Spleen (tissue), 11 donors: ENCODE results near the gene SLIT3. TPM values are rescaled to one million over a fixed set of nuclear protein-coding genes. Genes with fewer than 3 reads are reported as not detected.

Experiments used
- DNase-seq: peaks from one replicate; pipeline ENCODE4 v3.0.0-alpha.2; 2020
- H3K27ac ChIP-seq, 8 donors: fragments of 200-600 bp; sonication (generic) in 7 of 8; 1 replicate in 4 of 8; 2 replicates in 4 of 8; pipeline versions ENCODE4 v1.5.0 to v1.8.0; 2016 to 2021; ENCODE audit warnings: inconsistent platforms in 4 of 8, mild to moderate bottlenecking in 4 of 8, moderate library complexity in 1 of 8
- H3K27me3 ChIP-seq, 7 donors: fragments of 200-600 bp; sonication (generic) in 6 of 7; replicated peaks in 1 of 7; 1 replicate in 4 of 7; 2 replicates in 3 of 7; pipeline versions ENCODE4 v1.5.0 to v1.8.0; 2016 to 2021; ENCODE audit warnings: inconsistent platforms in 3 of 7, mild to moderate bottlenecking in 1 of 7
- H3K36me3 ChIP-seq, 6 donors: fragments of 200-600 bp; sonication (generic) in 5 of 6; 1 replicate in 4 of 6; 2 replicates in 2 of 6; pipeline versions ENCODE4 v1.5.0 to v1.8.0; 2016 to 2021; ENCODE audit warnings: inconsistent platforms in 2 of 6
- H3K4me1 ChIP-seq, 6 donors: fragments of 200-600 bp; sonication (generic) in 5 of 6; 1 replicate in 3 of 6; 2 replicates in 3 of 6; pipeline versions ENCODE4 v1.5.0 to v1.8.0; 2016 to 2021; ENCODE audit warnings: inconsistent platforms in 3 of 6
- H3K4me3 ChIP-seq, 8 donors: fragments of 200-600 bp; sonication (generic) in 7 of 8; 1 replicate in 4 of 8; 2 replicates in 4 of 8; pipeline versions ENCODE4 v1.5.0 to v1.8.0; 2016 to 2021; ENCODE audit warnings: inconsistent platforms in 4 of 8, mild to moderate bottlenecking in 4 of 8, moderate library complexity in 2 of 8
- H3K9me3 ChIP-seq, 8 donors: fragments of 200-600 bp; sonication (generic) in 7 of 8; 1 replicate in 4 of 8; 2 replicates in 4 of 8; pipeline versions ENCODE4 v1.5.0 to v1.8.0; 2016 to 2021; ENCODE audit warnings: inconsistent platforms in 4 of 8
- POLR2A ChIP-seq, 3 donors: fragments of 450-650 bp; IDR thresholded peaks; one replicate each; pipeline ENCODE4 v1.5.1; 2017; ENCODE audit warnings: antibody characterized with exemption in 3 of 3, mild to moderate bottlenecking in 1 of 3
- POLR2AphosphoS5 ChIP-seq, 3 donors: sonication (generic); formaldehyde crosslinking; IDR thresholded peaks; one replicate each; pipeline ENCODE4 v1.5.1; 2017; ENCODE audit warnings: antibody characterized with exemption in 3 of 3
- WGBS, 5 donors: extraction: QIAGEN DNeasy Blood & Tissue Kit in 3 of 5; methylation state at CpG; one replicate each; pipeline versions ENCODE4 v1.1.5 to v1.1.7; 2013 to 2018; 5-methylcytosine and 5-hydroxymethylcytosine counted together
- intact Hi-C: fragments of 100-400 bp; cut with DNase I; formaldehyde crosslinking; loops from one replicate; pipeline ENCODE4 v1.15.0; 2023; ENCODE audit warnings: low total_unique reads
- polyA plus RNA-seq, 3 donors: library from polyadenylated mRNA; stranded (reverse); fragments of 200-250 nt; gene quantifications; one replicate each; pipeline ENCODE4 v1.2.1, GENCODE V29; 2013
- total RNA-seq, 7 donors: library from RNA; depleted of rRNA in 3 of 7; stranded (reverse); fragments of >200 nt in 3 of 7; fragmentation: NEBNext Ultra II Directional in 4 of 7; extraction: Animal tissue kit (Norgen Biotek cat#: 25700) in 4 of 7; gene quantifications; one replicate each; pipeline versions ENCODE4 v1.1.0 to v1.2.1, GENCODE V29; 2016 to 2021
- TF ChIP-seq, protein P1 (sequence below), 11 experiments: fragments of 200-600 bp in 7 of 11; fragments of 450-650 bp in 4 of 11; sonication (generic) in 4 of 11; IDR thresholded peaks in 8 of 11; conservative IDR thresholded peaks in 3 of 11; 1 replicate in 7 of 11; 2 replicates in 4 of 11; pipeline versions ENCODE4 v1.4.0 to v1.8.0; 2016 to 2021; ENCODE audit warnings: antibody characterized with exemption in 11 of 11, inconsistent platforms in 4 of 11, mild to moderate bottlenecking in 1 of 11
- donor health status: healthy with polysubstance abuse.
- donor health status: DM: no; HTN: no; CAD: no; lungs with moderate emphysema.
- donor health status: DM: no; HTN: no; CAD: no.
- donor health status: Bipolar disorder and iron deficiency.
- donor health status: healthy.
- donor health status: DM: no; HTN: no; CAD: no.
- donor health status: DM: yes; HTN: yes; CAD: no.

Gene SLIT3
- total and polyA plus RNA-seq, 10 donors: 0.33 to 54.0 (median 13.2) TPM

DNA sequence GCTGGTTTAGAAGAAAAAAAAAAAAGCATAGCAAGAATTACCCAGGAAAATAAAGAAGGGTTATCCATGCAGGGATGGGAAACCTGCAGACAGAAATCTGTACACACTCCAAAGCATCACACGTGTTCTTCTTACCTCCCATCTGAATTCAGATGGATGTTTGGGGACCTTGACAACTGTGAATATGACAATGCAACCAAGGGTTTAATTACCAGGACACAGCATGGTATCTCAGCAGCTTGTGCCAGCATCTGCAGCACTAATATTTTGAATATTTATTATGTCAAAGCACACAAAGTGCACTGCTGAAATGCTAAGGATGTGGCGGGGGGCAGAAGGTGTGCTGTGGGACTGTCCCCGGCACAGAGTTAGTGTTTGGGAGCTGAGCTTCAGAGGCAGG is 47.9 kb downstream of the SLIT3 start:
- TF ChIP-seq POLR2A (IDR thresholded peaks at IDR 0.05) (no peak), POLR2AphosphoS5 (IDR thresholded peaks at IDR 0.05) (no peak)
- TF ChIP-seq, protein P1, sequence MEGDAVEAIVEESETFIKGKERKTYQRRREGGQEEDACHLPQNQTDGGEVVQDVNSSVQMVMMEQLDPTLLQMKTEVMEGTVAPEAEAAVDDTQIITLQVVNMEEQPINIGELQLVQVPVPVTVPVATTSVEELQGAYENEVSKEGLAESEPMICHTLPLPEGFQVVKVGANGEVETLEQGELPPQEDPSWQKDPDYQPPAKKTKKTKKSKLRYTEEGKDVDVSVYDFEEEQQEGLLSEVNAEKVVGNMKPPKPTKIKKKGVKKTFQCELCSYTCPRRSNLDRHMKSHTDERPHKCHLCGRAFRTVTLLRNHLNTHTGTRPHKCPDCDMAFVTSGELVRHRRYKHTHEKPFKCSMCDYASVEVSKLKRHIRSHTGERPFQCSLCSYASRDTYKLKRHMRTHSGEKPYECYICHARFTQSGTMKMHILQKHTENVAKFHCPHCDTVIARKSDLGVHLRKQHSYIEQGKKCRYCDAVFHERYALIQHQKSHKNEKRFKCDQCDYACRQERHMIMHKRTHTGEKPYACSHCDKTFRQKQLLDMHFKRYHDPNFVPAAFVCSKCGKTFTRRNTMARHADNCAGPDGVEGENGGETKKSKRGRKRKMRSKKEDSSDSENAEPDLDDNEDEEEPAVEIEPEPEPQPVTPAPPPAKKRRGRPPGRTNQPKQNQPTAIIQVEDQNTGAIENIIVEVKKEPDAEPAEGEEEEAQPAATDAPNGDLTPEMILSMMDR (IDR thresholded peaks at IDR 0.05 in 8 of 11, conservative IDR thresholded peaks at IDR 0.05 in 3 of 11): no peak
- Histone ChIP-seq H3K4me3 (no peak overlapping the region), H3K27me3 (no peaks in the 10 kb centered on the region), H3K27ac (no peak overlapping the region), H3K4me1 (no peaks in the 10 kb centered on the region), H3K9me3 (no peaks in the 10 kb centered on the region), H3K36me3 (no peaks in the 10 kb centered on the region)
- 81 to 93% (median 86%) methylated on average over 3 of the region's 3 CpGs for WGBS, 5 donors
- no peak for DNase-seq
- intact Hi-C loops: no loop called here

DNA sequence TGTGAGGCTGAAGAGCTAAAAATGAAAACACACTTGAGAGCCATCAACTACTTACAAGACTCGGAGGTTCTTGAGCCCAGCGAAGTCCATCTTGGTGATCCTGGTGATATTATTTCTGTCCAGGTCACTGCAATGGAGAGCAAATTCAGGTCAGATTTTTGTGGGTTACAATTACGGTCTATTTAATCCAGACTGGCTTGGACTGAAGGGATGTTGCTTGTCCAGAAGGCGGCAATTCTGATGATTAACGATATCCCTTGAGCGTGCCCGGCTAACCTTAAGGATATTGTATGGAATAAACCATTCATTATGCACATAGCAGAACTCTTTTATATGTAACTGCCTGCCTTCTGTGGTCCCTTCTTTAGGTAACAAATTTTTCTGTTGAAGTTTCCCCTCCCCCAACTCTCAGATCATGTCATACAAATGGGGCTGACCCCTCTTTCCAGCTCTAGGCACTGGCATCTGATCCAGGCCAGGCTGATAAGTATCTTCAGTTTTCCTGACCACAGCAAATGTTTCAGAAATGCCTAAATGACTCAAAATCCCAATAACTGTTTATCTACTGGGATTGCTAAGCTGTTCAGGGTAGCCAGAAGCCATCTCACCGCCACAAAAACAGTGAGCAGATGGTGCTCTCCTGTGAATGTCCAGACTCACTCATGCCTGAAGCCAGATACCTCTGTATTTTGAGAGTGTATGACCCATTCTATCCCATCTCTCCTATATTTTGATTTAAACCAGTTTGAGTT is 49.4 kb downstream of the SLIT3 start:
- 77 to 92% (median 88%) methylated on average over 8 of the region's 8 CpGs for WGBS, 5 donors
- Histone ChIP-seq H3K27ac (no peak overlapping the region), H3K4me3 (no peak overlapping the region), H3K36me3 (no peaks in the 10 kb centered on the region), H3K9me3 (no peaks in the 10 kb centered on the region), H3K27me3 (no peaks in the 10 kb centered on the region), H3K4me1 (no peaks in the 10 kb centered on the region)
- intact Hi-C loops: no loop called here
- TF ChIP-seq POLR2A (IDR thresholded peaks at IDR 0.05) (no peak), POLR2AphosphoS5 (IDR thresholded peaks at IDR 0.05) (no peak)
- TF ChIP-seq, protein P1 (IDR thresholded peaks at IDR 0.05 in 8 of 11, conservative IDR thresholded peaks at IDR 0.05 in 3 of 11): no peak
- no peak for DNase-seq

DNA sequence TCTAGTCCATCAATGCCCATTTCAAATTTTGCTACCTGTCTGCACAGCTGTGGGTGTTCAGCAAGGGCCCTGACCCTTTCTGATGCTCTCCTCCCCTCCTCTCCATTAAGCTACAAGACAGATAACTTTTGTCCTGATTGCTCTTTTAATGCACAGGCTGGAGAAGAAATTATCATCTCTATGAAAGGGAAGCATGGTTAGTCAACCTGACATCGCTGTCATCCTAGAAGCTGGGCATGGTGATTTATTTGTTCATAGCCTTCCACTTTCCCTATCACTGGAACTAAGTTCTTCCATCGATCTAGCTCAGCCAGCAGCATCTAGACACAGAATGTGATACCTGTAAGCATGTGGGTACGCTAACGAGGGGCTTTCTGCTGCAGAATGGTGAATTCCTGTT is 50.1 kb downstream of the SLIT3 start:
- intact Hi-C loops: no loop called here
- no peaks in the 10 kb centered on the region for H3K9me3 ChIP-seq

DNA sequence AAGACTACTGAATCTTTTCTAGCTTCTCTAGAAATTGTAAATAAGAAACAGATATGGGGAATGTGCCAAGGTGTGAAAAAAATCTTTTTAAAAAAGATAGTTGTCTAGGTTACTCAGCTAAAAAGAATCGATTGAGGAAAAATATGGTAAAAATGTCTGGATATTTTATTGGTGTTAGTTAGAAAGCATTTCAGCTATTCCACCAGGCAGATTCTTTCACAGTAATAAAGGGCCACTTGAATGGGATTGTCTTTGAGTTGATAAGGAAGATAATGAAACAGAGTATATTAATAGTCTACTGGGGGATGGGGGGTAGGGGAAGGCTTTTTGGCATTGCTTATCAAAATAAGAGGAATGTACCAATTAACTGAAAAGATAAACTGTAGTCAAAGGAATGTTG is 51.9 kb downstream of the SLIT3 start:
- TF ChIP-seq, protein P1 (IDR thresholded peaks at IDR 0.05 in 8 of 11, conservative IDR thresholded peaks at IDR 0.05 in 3 of 11): no peak
- TF ChIP-seq POLR2AphosphoS5 (IDR thresholded peaks at IDR 0.05) (no peak), POLR2A (IDR thresholded peaks at IDR 0.05) (no peak)
- Histone ChIP-seq H3K4me1 (no peaks in the 10 kb centered on the region), H3K27me3 (peaks cover 0 to 2% (median 0%) of the 10 kb centered on the region in 7 donors), H3K4me3 (no peak overlapping the region), H3K9me3 (no peaks in the 10 kb centered on the region), H3K27ac (no peak overlapping the region), H3K36me3 (no peaks in the 10 kb centered on the region)
- 64 to 82% (median 78%) methylated on average over 1 of the region's 1 CpG for WGBS, 5 donors
- intact Hi-C loops: no loop called here
- no peak for DNase-seq

More for the DNA sequence above, 50.1 kb downstream of the SLIT3 start:
- TF ChIP-seq POLR2AphosphoS5 (IDR thresholded peaks at IDR 0.05) (no peak), POLR2A (IDR thresholded peaks at IDR 0.05) (no peak)
- TF ChIP-seq, protein P1 (IDR thresholded peaks at IDR 0.05 in 8 of 11, conservative IDR thresholded peaks at IDR 0.05 in 3 of 11): no peak
- Histone ChIP-seq H3K27me3 (no peaks in the 10 kb centered on the region), H3K4me1 (no peaks in the 10 kb centered on the region), H3K4me3 (no peak overlapping the region), H3K27ac (no peak overlapping the region), H3K36me3 (no peaks in the 10 kb centered on the region)
- WGBS, 5 donors: 74 to 85% (median 78%) methylated on average over 4 of the region's 4 CpGs
- DNase-seq: no peak
